Panc1 (cell line): ENCODE measurements around the gene PPP1R7. TPM values are rescaled to one million over a fixed set of nuclear protein-coding genes. Genes with fewer than 3 reads are reported as not detected.

ENCODE experiments used
- ATAC-seq: fragments of 200-7000 bp; cut with Tn5 transposase; 2 replicates; pipeline ENCODE4 v1.9.1; 2020; ENCODE audit warnings: mild to moderate bottlenecking, moderate library complexity
- BruUV-seq: library from RNA; stranded (reverse); fragments of 400-500 nt; replicated peaks from 2 replicates; lab custom pipeline; 2021; lab: Mats Ljungman, UMichigan
- CTCF ChIA-PET: fragments of 300-600 bp; sonication (Branson Sonifier 250); formaldehyde crosslinking; loops from one replicate; lab custom pipeline; 2022; ENCODE audit warnings: antibody characterized with exemption; lab: Charles Lee
- POLR2A ChIA-PET: fragments of 300-600 bp; sonication (Branson Sonifier 250); formaldehyde crosslinking; loops from one replicate; lab custom pipeline; 2022; ENCODE audit warnings: antibody characterized with exemption; lab: Charles Lee
- DNase-seq: peaks from one replicate; pipeline ENCODE4 v3.0.0-alpha.2; 2010; ENCODE audit warnings: low read depth, low spot score
- H3K27ac ChIP-seq: 2 replicates; pipeline ENCODE4 v1.5.1; 2011; ENCODE audit warnings: mild to moderate bottlenecking, low read length, inconsistent platforms
- H3K27me3 ChIP-seq: fragments of 200-500 bp; sonication (Bioruptor generic); 2 replicates; pipeline ENCODE4 v1.6.0; 2014; ENCODE audit warnings: low read length, inconsistent platforms; ENCODE audit not compliant: control insufficient read depth, insufficient read depth
- H3K36me3 ChIP-seq: fragments of 200-500 bp; sonication (Bioruptor generic); 2 replicates; pipeline ENCODE4 v1.5.1; 2014; ENCODE audit warnings: inconsistent platforms, mild to moderate bottlenecking, low read length, moderate library complexity; ENCODE audit not compliant: control insufficient read depth, insufficient read depth
- H3K4me1 ChIP-seq: 2 replicates; pipeline ENCODE4 v1.5.1; 2011; ENCODE audit warnings: inconsistent platforms, mild to moderate bottlenecking, low read length, moderate library complexity; ENCODE audit not compliant: control insufficient read depth, insufficient read depth
- H3K4me3 ChIP-seq, 2 experiments: 2 replicates each; pipeline ENCODE4 v1.5.1; 2011 to 2012; ENCODE audit warnings: low read depth in 2 of 2, low read length in 2 of 2, mild to moderate bottlenecking in 2 of 2, inconsistent platforms in 1 of 2, moderate library complexity in 1 of 2
- H3K9me3 ChIP-seq: fragments of 200-500 bp; sonication (Bioruptor generic); 2 replicates; pipeline ENCODE4 v1.5.1; 2014; ENCODE audit warnings: low read depth, mild to moderate bottlenecking, inconsistent platforms, low read length, moderate library complexity; ENCODE audit not compliant: control insufficient read depth, insufficient read depth
- POLR2AphosphoS5 ChIP-seq: IDR thresholded peaks from 2 replicates; pipeline ENCODE4 v1.6.1; 2012; ENCODE audit warnings: mild to moderate bottlenecking, low read depth, low read length, moderate library complexity
- REST ChIP-seq, 2 experiments: IDR thresholded peaks; 2 replicates each; pipeline ENCODE4 v1.6.1; 2011 to 2012; ENCODE audit warnings: low read depth in 2 of 2, control low read depth in 1 of 2, low read length in 1 of 2, mild to moderate bottlenecking in 1 of 2, moderate library complexity in 1 of 2; ENCODE audit not compliant: insufficient read depth in 1 of 2
- SIN3A ChIP-seq: IDR thresholded peaks from 2 replicates; pipeline ENCODE4 v1.6.1; 2012; ENCODE audit warnings: low read depth, mild to moderate bottlenecking, low read length, moderate library complexity, borderline replicate concordance; ENCODE audit not compliant: insufficient read depth
- TCF7L2 ChIP-seq: IDR thresholded peaks from 2 replicates; pipeline ENCODE4 v1.6.1; 2011; ENCODE audit warnings: mild to moderate bottlenecking, low read depth, low read length, inconsistent platforms
- in situ Hi-C: cut with HindIII; loops from 2 replicates; pipeline ENCODE4 v1.10.0; 2016; ENCODE audit warnings: low sequenced_read_pairs, low pct_unique_long_range_greater_than_20kb
- intact Hi-C: fragments of 100-400 bp; cut with micrococcal nuclease; formaldehyde crosslinking; loops from one replicate; pipeline ENCODE4 v1.10.0; 2022; ENCODE audit not compliant: unreplicated experiment
- total RNA-seq: library from RNA; stranded (reverse); gene quantifications from one replicate; pipeline ENCODE4 v1.2.1, GENCODE V29; 2021; ENCODE audit not compliant: unreplicated experiment
- TF ChIP-seq, protein P1 (sequence below): fragments of 450-650 bp; IDR thresholded peaks from 2 replicates; pipeline ENCODE4 v1.5.1; 2017; ENCODE audit warnings: mild to moderate bottlenecking

Gene PPP1R7
- total RNA-seq, 1 experiment from 2014 or later = 64.2 TPM

DNA sequence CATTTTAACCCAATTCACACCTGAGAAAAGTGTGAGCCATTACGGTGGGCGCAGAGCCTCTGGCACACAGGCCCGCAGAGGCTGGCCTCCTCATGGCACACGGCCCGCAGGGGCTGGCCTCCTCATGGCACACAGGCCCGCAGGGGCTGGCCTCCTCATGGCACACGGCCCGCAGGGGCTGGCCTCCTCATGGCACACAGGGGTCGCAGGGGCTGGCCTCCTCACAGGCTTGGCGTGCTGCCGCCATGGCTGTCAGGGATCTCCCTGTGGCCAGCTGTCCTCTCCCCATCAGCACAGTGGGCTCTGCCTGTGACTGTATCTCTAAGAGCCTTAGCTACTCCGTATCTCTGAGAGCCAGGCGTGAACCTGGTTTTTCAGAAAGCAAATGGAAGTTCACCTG, 62.8 kb downstream of the PPP1R7 start:
- H3K36me3 ChIP-seq = no peaks in the 10 kb centered on the region
- in situ Hi-C loops (no loop called here), intact Hi-C loops (no loop called here)
- H3K9me3 ChIP-seq = no peaks in the 10 kb centered on the region
- peaks cover 3% of the 10 kb centered on the region; the same call in 1 of the 2 replicates for H3K4me1 ChIP-seq
- H3K27me3 ChIP-seq = no peaks in the 10 kb centered on the region
- ATAC-seq = no peak
- ChIA-PET CTCF (no interaction called here), POLR2A (no interaction called here)
- no TSS peak for BruUV-seq
- no peak for DNase-seq
- TF ChIP-seq REST (IDR thresholded peaks at IDR 0.05; ENCODE audit: insufficient read depth in 1 of 2, low read depth in 2 of 2, low read length in 1 of 2) = no peak
- no peak for TF ChIP-seq TCF7L2
- TF ChIP-seq, protein P1, sequence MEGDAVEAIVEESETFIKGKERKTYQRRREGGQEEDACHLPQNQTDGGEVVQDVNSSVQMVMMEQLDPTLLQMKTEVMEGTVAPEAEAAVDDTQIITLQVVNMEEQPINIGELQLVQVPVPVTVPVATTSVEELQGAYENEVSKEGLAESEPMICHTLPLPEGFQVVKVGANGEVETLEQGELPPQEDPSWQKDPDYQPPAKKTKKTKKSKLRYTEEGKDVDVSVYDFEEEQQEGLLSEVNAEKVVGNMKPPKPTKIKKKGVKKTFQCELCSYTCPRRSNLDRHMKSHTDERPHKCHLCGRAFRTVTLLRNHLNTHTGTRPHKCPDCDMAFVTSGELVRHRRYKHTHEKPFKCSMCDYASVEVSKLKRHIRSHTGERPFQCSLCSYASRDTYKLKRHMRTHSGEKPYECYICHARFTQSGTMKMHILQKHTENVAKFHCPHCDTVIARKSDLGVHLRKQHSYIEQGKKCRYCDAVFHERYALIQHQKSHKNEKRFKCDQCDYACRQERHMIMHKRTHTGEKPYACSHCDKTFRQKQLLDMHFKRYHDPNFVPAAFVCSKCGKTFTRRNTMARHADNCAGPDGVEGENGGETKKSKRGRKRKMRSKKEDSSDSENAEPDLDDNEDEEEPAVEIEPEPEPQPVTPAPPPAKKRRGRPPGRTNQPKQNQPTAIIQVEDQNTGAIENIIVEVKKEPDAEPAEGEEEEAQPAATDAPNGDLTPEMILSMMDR = no peak
- TF ChIP-seq SIN3A = no peak
- TF ChIP-seq POLR2AphosphoS5 = no peak
- no peak overlapping the region for H3K4me3 ChIP-seq
- H3K27ac ChIP-seq = no peak overlapping the region

DNA sequence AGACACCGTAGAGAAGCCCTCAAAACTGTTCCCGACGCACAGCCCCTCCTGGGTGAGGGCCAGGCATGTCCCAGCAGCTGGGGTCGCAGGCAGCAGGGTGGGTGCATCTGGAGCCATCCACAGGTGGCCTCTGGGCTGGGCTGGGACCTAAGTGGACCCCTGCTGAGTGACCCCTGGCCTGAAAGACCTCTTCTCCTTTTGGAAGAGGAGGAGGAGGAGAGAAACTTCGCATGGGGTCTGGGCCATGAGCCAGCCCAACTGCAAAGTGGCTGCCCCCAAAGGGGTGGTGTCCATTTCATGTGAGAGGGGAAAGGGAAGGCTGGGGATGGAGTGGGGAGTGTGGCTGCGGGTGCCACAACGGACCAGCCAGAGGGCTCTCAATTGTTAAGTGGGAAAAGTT, 63.3 kb downstream of the PPP1R7 start:
- TF ChIP-seq SIN3A = no peak
- no peak for TF ChIP-seq POLR2AphosphoS5
- TF ChIP-seq, protein P1 = no peak
- no peak for TF ChIP-seq TCF7L2
- TF ChIP-seq REST (IDR thresholded peaks at IDR 0.05; ENCODE audit: insufficient read depth in 1 of 2, low read depth in 2 of 2, low read length in 1 of 2) = no peak
- no TSS peak for BruUV-seq
- POLR2A ChIA-PET = interaction anchor here (0.7 kb wide), 1 partner anchor 35 kb away, joined by 3 read pairs; no protein-coding TSS in a partner anchor
- intact Hi-C loops = no loop called here
- Histone ChIP-seq H3K4me3 (no peak overlapping the region), H3K36me3 (no peaks in the 10 kb centered on the region), H3K9me3 (no peaks in the 10 kb centered on the region), H3K27ac (no peak overlapping the region), H3K4me1 (peaks cover 3% of the 10 kb centered on the region; the same call in 1 of the 2 replicates), H3K27me3 (no peaks in the 10 kb centered on the region)
- CTCF ChIA-PET = no interaction called here
- ATAC-seq (no peak), DNase-seq (no peak)
- in situ Hi-C loops = no loop called here
